ENCODE measurements around the gene MAOB.
"Not testable (repeated sequence)": the region's sequence is repeated elsewhere in the genome, so short reads cannot be mapped to it uniquely, and the experiment has no call there.

DNA sequence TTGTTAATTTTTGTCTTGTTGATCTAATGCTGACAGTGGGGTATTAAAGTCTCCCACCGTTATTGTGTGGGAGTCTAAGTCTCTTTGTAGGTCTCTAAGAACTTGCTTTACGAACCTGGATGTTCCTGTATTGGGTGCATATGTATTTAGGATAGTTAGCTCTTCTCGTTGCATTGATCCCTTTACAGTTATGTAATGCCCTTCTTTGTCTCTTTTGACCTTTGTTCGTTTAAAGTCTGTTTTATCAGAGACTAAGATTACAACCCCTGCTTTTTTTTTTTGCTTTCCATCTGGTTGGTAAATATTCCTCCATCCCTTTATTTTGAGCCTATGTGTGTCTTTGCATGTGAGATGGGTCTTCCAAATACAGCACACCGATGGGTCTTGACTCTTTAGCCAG lies 157.0 kb downstream of the MAOB start:
- TF ChIP-seq, protein P1, sequence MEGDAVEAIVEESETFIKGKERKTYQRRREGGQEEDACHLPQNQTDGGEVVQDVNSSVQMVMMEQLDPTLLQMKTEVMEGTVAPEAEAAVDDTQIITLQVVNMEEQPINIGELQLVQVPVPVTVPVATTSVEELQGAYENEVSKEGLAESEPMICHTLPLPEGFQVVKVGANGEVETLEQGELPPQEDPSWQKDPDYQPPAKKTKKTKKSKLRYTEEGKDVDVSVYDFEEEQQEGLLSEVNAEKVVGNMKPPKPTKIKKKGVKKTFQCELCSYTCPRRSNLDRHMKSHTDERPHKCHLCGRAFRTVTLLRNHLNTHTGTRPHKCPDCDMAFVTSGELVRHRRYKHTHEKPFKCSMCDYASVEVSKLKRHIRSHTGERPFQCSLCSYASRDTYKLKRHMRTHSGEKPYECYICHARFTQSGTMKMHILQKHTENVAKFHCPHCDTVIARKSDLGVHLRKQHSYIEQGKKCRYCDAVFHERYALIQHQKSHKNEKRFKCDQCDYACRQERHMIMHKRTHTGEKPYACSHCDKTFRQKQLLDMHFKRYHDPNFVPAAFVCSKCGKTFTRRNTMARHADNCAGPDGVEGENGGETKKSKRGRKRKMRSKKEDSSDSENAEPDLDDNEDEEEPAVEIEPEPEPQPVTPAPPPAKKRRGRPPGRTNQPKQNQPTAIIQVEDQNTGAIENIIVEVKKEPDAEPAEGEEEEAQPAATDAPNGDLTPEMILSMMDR (IDR thresholded peaks at IDR 0.05) = not testable (repeated sequence)
- TF ChIP-seq POLR2A, EP300 (IDR thresholded peaks at IDR 0.05): not testable (repeated sequence)

Measured in stomach (tissue), 4 donors.